Measurements from ENCODE around the gene REEP6.

Gene REEP6

DNA sequence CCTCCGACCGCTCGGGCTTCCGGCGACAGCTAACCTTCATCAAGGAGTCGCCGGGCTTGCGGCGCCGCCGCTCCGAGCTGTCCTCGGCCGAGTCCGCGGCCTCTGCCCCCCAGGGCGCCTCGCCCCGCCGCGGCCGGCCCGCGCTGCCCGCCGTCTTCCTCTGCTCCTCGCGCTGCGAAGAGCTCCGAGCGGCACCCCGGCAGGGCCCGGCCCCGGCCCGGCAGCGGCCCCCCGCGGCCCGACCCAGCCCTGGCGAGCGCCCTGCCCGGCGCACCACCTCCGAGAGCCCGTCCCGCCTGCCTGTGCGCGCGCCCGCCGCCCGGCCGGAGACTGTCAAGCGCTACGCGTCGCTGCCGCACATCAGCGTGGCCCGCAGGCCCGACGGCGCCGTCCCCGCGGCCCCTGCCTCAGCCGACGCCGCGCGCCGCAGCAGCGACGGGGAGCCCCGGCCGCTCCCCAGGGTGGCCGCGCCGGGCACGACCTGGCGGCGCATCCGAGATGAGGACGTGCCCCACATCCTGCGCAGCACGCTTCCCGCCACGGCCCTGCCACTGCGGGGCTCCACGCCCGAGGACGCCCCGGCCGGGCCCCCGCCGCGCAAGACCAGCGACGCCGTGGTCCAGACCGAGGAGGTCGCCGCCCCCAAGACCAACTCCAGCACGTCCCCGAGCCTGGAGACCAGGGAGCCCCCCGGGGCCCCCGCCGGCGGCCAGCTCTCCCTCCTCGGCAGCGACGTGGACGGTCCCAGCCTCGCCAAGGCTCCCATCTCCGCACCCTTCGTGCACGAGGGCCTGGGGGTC lies 21.5 kb upstream of the REEP6 start:
- Histone ChIP-seq H3K27ac (ENCODE audit: low read depth, low read length) (no peak overlapping the region), H3K27me3 (ENCODE audit: low read length) (no peaks in the 10 kb centered on the region), H4K20me1 (ENCODE audit: low read depth, low read length) (peaks cover 3% of the 10 kb centered on the region; the same call in 1 of the 2 replicates), H3K4me2 (ENCODE audit: low read depth, low read length, poor library complexity, severe bottlenecking) (no peak overlapping the region), H3K9ac (ENCODE audit: low read length) (no peak overlapping the region), H3F3A (ENCODE audit: insufficient read depth) (no peaks in the 10 kb centered on the region), H3K4me3 (ENCODE audit: insufficient read depth, low read length, poor library complexity, severe bottlenecking) (no peak overlapping the region), H3K9me3 (ENCODE audit: insufficient read depth, low read length) (no peaks in the 10 kb centered on the region), H3K36me3 (ENCODE audit: low read length) (no peaks in the 10 kb centered on the region), H2AFZ (ENCODE audit: low read depth, low read length, severe bottlenecking) (no peak overlapping the region), H3K9me2 (replicated peaks; ENCODE audit: insufficient read depth, low read length) (no peaks in the 10 kb centered on the region), H3K79me2 (ENCODE audit: insufficient read depth, low read length) (no peaks in the 10 kb centered on the region)
- TF ChIP-seq, protein P1, sequence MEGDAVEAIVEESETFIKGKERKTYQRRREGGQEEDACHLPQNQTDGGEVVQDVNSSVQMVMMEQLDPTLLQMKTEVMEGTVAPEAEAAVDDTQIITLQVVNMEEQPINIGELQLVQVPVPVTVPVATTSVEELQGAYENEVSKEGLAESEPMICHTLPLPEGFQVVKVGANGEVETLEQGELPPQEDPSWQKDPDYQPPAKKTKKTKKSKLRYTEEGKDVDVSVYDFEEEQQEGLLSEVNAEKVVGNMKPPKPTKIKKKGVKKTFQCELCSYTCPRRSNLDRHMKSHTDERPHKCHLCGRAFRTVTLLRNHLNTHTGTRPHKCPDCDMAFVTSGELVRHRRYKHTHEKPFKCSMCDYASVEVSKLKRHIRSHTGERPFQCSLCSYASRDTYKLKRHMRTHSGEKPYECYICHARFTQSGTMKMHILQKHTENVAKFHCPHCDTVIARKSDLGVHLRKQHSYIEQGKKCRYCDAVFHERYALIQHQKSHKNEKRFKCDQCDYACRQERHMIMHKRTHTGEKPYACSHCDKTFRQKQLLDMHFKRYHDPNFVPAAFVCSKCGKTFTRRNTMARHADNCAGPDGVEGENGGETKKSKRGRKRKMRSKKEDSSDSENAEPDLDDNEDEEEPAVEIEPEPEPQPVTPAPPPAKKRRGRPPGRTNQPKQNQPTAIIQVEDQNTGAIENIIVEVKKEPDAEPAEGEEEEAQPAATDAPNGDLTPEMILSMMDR (IDR thresholded peaks at IDR 0.05; ENCODE audit: insufficient read depth, low read length, poor library complexity, severe bottlenecking): no peak
- no peak for TF ChIP-seq EZH2phosphoT487 (conservative IDR thresholded peaks at IDR 0.05; ENCODE audit: low read length)

DNA sequence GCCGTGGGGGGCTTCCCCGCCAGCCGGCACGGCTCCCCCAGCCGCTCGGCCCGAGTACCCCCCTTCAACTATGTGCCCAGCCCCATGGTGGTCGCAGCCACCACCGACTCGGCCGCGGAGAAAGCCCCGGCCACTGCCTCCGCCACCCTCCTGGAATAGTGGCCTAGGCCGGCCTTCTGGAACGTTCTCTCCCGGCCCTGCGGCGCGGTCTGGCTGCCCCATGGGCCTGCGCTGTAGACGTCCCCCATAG lies 21.0 kb upstream of the REEP6 start:
- no peak for TF ChIP-seq EZH2phosphoT487 (conservative IDR thresholded peaks at IDR 0.05; ENCODE audit: low read length)
- H3K36me3 ChIP-seq (ENCODE audit: low read length): no peaks in the 10 kb centered on the region
- peaks cover 3% of the 10 kb centered on the region; the same call in 1 of the 2 replicates for H4K20me1 ChIP-seq (ENCODE audit: low read depth, low read length)
- H3K4me2 ChIP-seq (ENCODE audit: low read depth, low read length, poor library complexity, severe bottlenecking): no peak overlapping the region
- H3K27ac ChIP-seq (ENCODE audit: low read depth, low read length): no peak overlapping the region
- H2AFZ ChIP-seq (ENCODE audit: low read depth, low read length, severe bottlenecking): no peak overlapping the region
- no peaks in the 10 kb centered on the region for H3K27me3 ChIP-seq (ENCODE audit: low read length)
- H3F3A ChIP-seq (ENCODE audit: insufficient read depth): no peaks in the 10 kb centered on the region
- H3K79me2 ChIP-seq (ENCODE audit: insufficient read depth, low read length): no peaks in the 10 kb centered on the region
- H3K9me2 ChIP-seq (replicated peaks; ENCODE audit: insufficient read depth, low read length): no peaks in the 10 kb centered on the region
- no peak overlapping the region for H3K9ac ChIP-seq (ENCODE audit: low read length)
- no peak overlapping the region for H3K4me3 ChIP-seq (ENCODE audit: insufficient read depth, low read length, poor library complexity, severe bottlenecking)
- H3K9me3 ChIP-seq (ENCODE audit: insufficient read depth, low read length): no peaks in the 10 kb centered on the region

DNA sequence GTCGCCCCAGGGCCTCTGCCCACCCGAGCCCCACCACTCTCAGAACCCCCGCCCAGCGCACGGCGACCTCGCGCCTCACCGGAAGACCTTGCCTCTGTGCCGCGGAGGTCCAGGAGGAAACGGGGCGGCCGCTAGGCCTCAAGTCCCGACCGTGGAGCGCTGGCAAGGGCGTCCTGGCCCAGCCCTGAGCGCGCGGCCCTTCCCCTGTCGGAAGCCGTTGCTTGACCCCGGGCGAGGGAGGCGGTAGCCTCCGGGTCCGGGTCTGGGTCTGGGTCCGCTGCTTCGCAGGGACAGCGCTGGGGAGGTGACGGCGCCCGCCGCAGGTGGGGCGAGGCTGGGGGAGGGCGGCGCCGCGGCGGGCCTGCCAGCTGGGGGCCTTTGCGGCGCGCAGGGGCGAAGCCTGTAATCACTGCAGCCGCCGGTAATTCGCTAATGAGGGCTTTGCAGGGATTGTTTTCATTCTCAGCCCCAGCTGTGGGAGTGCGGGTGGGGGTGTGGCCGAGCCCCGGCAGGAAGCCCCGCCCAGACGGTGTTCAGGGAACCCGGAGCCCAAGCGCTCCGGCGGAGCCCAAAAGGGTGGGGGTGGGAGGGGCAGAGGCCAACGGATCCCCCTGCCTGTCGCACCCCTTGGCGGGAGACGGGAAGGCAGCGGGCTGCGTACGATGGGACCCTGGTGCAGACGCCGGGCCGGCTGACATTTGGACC lies 20.5 kb upstream of the REEP6 start:
- H3K4me3 ChIP-seq (ENCODE audit: insufficient read depth, low read length, poor library complexity, severe bottlenecking): no peak overlapping the region
- H3K79me2 ChIP-seq (ENCODE audit: insufficient read depth, low read length): no peaks in the 10 kb centered on the region
- no peak overlapping the region for H3K9ac ChIP-seq (ENCODE audit: low read length)
- no peaks in the 10 kb centered on the region for H3K9me2 ChIP-seq (replicated peaks; ENCODE audit: insufficient read depth, low read length)
- H3F3A ChIP-seq (ENCODE audit: insufficient read depth): no peaks in the 10 kb centered on the region
- peaks cover 3% of the 10 kb centered on the region; the same call in 1 of the 2 replicates for H4K20me1 ChIP-seq (ENCODE audit: low read depth, low read length)
- H3K27me3 ChIP-seq (ENCODE audit: low read length): no peaks in the 10 kb centered on the region
- H3K4me2 ChIP-seq (ENCODE audit: low read depth, low read length, poor library complexity, severe bottlenecking): peak overlapping the region; percentile 14
- no peaks in the 10 kb centered on the region for H3K9me3 ChIP-seq (ENCODE audit: insufficient read depth, low read length)
- H3K36me3 ChIP-seq (ENCODE audit: low read length): no peaks in the 10 kb centered on the region
- H2AFZ ChIP-seq (ENCODE audit: low read depth, low read length, severe bottlenecking): no peak overlapping the region
- TF ChIP-seq, protein P1 (IDR thresholded peaks at IDR 0.05; ENCODE audit: insufficient read depth, low read length, poor library complexity, severe bottlenecking): no peak
- no peak for TF ChIP-seq EZH2phosphoT487 (conservative IDR thresholded peaks at IDR 0.05; ENCODE audit: low read length)
- no peak overlapping the region for H3K27ac ChIP-seq (ENCODE audit: low read depth, low read length)

DNA sequence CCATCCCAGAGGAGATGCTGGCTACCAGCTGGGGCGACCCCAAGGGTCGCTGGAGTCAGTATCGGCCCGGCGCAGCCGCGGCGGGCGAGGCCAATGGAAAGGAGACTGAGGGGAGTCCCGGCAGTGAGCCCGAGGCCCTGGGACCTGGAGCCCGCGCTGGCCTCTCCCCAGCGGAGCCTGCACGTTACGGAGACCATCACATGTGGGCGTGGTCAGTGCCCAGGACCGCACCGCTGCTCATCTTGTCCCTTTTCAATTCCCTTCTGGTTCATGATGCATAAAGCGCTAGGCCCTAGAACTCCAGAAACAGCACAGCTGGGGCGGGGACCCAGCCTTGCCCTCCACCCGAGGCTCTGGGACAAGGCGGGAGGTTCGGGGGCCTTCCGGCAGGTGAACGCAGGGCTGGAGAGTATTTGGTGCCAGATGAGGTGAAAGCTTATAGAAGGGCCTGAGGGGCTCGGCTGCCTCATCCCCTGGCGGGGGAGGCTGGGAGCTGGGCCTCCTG lies 19.9 kb upstream of the REEP6 start:
- Histone ChIP-seq H3K9ac (ENCODE audit: low read length) (no peak overlapping the region), H3K9me2 (replicated peaks; ENCODE audit: insufficient read depth, low read length) (no peaks in the 10 kb centered on the region), H3K79me2 (ENCODE audit: insufficient read depth, low read length) (peaks cover under 1% of the 10 kb centered on the region; the same call in 1 of the 2 replicates), H3K4me2 (ENCODE audit: low read depth, low read length, poor library complexity, severe bottlenecking) (peak overlapping the region; percentile 14), H3F3A (ENCODE audit: insufficient read depth) (no peaks in the 10 kb centered on the region), H3K4me3 (ENCODE audit: insufficient read depth, low read length, poor library complexity, severe bottlenecking) (no peak overlapping the region), H3K27me3 (ENCODE audit: low read length) (no peaks in the 10 kb centered on the region), H4K20me1 (ENCODE audit: low read depth, low read length) (peaks cover 3% of the 10 kb centered on the region; the same call in 1 of the 2 replicates), H2AFZ (ENCODE audit: low read depth, low read length, severe bottlenecking) (no peak overlapping the region), H3K36me3 (ENCODE audit: low read length) (no peaks in the 10 kb centered on the region), H3K27ac (ENCODE audit: low read depth, low read length) (no peak overlapping the region), H3K9me3 (ENCODE audit: insufficient read depth, low read length) (no peaks in the 10 kb centered on the region)
- TF ChIP-seq, protein P1 (IDR thresholded peaks at IDR 0.05; ENCODE audit: insufficient read depth, low read length, poor library complexity, severe bottlenecking): no peak
- no peak for TF ChIP-seq EZH2phosphoT487 (conservative IDR thresholded peaks at IDR 0.05; ENCODE audit: low read length)

All from SU-DHL-6 (cell line).